GM18520 (cell line): Measurements from ENCODE around the gene DHRS7B.
"Not testable (repeated sequence)": the region's sequence is repeated elsewhere in the genome, so short reads cannot be mapped to it uniquely, and the experiment has no call there.

ENCODE experiments used
- ATAC-seq: cut with Tn5 transposase; IDR thresholded peaks from one replicate; pipeline ENCODE4 v1.9.1; 2021; ENCODE audit not compliant: unreplicated experiment

DHRS7B gene

GRCh38 chr17:21126645-21127508 is at the start of gene DHRS7B:
Gene DHRS7B (plus strand): TSS chr17:21126964. CDS start chr17:21126972, 8 bp downstream.
- ATAC-seq = peak; percentile 88

GRCh38 chr17:21077281-21077680 is 49.5 kb upstream of the DHRS7B start:
- ATAC-seq = no peak

GRCh38 chr17:21078016-21078780 is 48.6 kb upstream of the DHRS7B start:
- no peak for ATAC-seq

- no peak for ATAC-seq
Measured at GRCh38 chr17:21079196-21079595, 47.6 kb upstream of the DHRS7B start.

DNA sequence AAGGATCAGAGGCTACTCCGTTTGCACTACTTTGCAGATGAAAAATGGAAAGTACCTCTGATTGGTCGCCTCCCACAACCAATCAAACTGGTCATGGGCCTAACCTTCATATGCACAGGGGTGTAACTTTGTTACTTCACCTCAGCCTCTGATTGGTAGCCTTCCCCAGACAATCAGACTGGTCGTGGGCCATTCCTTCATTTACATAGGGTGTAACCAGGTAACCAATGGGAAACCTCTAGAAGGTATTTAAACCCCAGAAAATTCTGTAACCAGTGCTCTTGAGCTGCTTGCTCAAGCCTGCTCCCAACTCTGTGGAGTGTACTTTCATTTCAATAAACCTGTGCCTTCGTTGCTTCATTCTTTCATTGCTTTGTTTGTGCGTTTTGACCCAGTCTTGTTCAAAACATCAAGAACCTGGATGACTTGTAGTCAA is 44.7 kb upstream of the DHRS7B start:
- no peak for ATAC-seq

DNA sequence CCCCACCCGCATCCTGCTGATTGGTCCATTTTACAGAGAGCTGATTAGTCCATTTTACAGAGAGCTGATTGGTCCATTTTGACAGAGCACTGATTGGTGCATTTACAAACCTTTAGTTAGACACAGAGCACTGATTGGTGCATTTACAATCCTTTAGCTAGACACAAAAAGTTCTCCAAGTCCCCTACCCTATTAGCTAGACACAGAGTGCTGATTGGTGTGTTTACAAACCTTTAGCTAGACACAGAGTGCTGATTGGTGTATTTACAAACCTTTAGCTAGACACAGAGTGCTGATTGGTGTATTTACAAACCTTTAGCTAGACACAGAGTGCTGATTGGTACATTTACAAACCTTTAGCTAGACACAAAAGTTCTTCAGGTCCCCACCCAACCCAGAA is 41.5 kb upstream of the DHRS7B start:
- not testable (repeated sequence) for ATAC-seq

- ATAC-seq = no peak
Measured at GRCh38 chr17:21085707-21086106, 41.1 kb upstream of the DHRS7B start.

- no peak for ATAC-seq
Measured at GRCh38 chr17:21089145-21089544, 37.6 kb upstream of the DHRS7B start.

- ATAC-seq = peak; percentile 74
Measured at GRCh38 chr17:21089933-21090901, 36.5 kb upstream of the DHRS7B start.

GRCh38 chr17:21090902-21091618 is 35.7 kb upstream of the DHRS7B start:
- no peak for ATAC-seq

DNA sequence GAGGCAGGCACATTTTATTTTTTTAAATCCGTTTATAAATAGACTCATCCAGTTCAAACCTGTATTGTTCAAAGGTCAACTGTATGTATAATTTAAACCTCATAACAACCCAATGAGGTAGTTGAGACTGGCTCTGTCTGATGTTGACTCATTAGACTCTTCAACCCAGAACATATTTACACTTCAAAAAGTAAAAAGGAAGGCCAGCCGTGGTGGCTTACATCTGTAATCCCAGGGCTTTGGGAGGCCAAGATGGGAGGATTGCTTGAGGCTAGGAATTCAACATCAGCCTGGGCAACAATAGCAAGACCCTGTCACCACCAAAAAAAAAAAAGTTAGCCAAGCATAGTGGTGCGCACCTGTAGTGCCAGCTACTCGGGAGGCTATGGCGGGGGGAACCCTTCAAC is 32.5 kb upstream of the DHRS7B start:
- ATAC-seq = no peak

GRCh38 chr17:21095735-21096134 is 31.0 kb upstream of the DHRS7B start:
- ATAC-seq = no peak

GRCh38 chr17:21096874-21097273 is 29.9 kb upstream of the DHRS7B start:
- no peak for ATAC-seq

DNA sequence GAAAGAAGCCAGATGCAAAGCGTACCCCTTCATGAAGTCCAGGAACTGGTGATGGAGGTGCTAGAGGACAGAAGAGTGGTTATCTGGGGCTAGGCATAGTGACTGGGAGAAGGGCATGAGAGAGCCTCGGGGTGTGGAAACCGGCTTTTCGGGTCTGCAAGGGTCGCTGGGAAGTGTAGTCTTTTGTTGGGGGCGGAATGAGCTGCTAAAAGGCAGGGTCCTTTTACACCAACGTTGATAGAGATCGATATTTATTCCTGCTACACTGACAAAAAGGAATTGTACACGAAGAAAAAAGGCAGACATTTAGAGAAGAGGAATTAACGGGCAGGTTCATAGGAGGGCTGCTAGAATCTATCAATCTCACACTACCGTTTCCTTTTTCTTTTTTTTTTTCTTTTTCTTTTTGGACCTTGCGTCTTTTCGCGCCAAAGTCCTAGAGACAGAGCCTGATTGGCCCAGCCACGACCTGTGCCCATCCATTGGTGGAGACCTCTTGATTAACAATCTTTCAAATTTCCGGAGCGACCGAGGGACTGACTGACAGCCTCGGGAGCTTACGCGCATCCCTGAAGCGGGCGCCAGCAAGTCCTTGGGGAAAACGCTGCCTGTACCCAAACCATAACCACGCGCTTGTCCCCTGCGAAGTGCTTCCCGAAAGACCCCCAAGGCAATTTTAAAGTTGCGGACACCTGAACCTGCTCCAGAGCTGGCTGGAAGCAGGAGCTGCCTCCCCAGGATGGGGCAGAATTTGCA is 27.7 kb upstream of the DHRS7B start:
- ATAC-seq = peak; percentile 92

- ATAC-seq = no peak
Measured at GRCh38 chr17:21100636-21101035, 26.1 kb upstream of the DHRS7B start.

DNA sequence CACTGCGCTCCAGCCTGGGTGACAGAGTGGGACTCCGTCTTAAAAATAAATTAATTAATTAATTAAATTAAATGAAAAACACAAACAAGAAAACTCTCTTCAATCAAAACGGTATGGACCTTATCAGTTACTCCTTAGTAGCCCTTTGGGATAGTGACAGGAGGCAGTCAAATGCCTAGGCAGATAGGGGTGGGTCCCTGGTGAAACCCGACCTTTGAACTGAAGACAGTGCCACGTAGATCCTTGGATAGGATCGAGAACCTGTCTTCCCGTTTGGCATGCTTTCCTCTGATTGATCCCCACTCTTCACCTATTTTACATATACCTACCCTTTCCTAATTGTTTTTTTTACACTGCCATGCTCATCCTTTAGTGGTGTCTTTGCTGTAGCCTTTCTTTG is 22.2 kb upstream of the DHRS7B start:
- ATAC-seq = no peak

GRCh38 chr17:21105064-21105894 is 21.5 kb upstream of the DHRS7B start:
- no peak for ATAC-seq

DNA sequence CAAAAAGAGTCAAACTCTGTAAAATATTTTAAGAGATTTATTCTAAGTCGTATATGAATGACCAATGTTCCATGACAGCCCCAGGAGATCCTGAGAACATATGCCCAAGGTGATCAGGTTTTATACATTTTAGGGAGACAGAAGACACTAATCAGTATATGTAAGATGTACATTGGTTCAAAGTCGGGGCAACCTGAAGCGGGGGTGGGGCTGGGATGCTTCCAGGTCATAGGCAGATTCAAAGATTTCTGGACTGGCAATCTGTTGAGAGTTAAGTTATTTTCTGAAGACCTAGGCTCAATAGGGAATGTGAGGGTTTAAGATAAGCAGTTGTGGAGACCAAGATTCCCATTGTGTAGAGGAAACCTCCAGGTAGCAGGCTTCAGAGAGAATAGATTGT is 20.4 kb upstream of the DHRS7B start:
- no peak for ATAC-seq
